HG03196 (cell line): Measurements from ENCODE around the gene LRWD1.
"Not testable (repeated sequence)": the region's sequence is repeated elsewhere in the genome, so short reads cannot be mapped to it uniquely, and the experiment has no call there.

Source experiments
- ATAC-seq: cut with Tn5 transposase; IDR thresholded peaks from one replicate; pipeline ENCODE4 v1.9.1; 2021; ENCODE audit not compliant: unreplicated experiment

The LRWD1 gene

GRCh38 chr7:102467581-102468477 lies 3.0 kb downstream of the LRWD1 start:
- ATAC-seq, result no peak

DNA sequence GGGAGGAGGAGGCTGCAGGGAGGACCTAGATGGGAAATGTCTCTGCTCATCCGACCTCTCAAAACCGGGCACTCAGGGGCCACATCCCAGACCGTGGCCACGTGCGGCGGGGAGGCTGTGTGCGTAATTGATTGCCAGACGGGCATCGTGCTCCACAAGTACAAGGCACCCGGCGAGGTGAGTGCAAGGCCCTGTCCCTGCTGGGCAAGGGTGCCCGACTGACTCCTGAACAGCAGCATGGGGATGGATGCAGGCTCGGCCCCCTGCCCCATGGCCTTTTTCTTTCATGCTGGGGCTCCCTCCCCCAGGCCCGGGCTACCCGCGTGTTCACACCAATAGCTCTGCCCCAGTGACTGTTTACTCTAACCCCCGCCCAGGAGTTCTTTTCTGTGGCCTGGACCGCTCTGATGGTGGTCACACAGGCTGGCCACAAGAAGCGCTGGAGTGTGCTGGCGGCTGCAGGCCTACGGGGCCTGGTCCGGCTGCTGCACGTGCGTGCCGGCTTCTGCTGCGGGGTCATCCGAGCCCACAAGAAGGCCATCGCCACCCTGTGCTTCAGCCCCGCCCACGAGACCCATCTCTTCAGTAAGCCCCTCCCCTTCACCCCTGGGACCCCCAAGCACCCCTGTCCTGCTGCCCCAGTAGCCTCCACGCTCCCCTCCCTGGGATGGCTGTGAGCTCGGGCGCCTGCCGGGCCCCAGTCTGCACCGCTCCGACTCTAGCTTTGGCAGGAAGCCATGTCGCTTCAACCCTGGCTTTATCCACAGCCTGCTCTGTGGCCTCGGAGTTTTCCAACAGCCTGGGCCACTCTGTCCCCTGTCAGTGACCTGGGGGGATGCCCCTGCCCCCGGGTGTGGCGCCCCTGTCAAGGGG lies 3.9 kb downstream of the LRWD1 start:
- no peak for ATAC-seq

GRCh38 chr7:102469351-102469971 lies 4.7 kb downstream of the LRWD1 start:
- ATAC-seq, result no peak

GRCh38 chr7:102469972-102470825 lies 5.4 kb downstream of the LRWD1 start:
- no peak for ATAC-seq

DNA sequence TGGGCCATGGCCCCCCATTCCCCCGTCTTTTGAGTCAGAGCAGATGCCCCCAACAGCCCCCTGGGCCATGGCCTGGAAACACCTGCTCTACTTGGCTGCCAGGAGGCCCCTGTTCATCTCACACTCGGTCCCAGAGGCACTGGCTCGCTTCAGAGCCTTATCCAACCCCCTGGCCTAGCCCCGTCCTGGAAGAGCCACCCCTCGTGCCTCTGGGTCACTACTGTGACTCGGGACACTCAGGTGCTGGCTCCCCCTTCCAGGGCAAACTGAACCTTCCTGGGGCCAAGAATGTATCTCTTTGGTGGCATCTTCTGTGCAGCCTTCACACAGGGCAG lies 7.0 kb downstream of the LRWD1 start:
- no peak for ATAC-seq

DNA sequence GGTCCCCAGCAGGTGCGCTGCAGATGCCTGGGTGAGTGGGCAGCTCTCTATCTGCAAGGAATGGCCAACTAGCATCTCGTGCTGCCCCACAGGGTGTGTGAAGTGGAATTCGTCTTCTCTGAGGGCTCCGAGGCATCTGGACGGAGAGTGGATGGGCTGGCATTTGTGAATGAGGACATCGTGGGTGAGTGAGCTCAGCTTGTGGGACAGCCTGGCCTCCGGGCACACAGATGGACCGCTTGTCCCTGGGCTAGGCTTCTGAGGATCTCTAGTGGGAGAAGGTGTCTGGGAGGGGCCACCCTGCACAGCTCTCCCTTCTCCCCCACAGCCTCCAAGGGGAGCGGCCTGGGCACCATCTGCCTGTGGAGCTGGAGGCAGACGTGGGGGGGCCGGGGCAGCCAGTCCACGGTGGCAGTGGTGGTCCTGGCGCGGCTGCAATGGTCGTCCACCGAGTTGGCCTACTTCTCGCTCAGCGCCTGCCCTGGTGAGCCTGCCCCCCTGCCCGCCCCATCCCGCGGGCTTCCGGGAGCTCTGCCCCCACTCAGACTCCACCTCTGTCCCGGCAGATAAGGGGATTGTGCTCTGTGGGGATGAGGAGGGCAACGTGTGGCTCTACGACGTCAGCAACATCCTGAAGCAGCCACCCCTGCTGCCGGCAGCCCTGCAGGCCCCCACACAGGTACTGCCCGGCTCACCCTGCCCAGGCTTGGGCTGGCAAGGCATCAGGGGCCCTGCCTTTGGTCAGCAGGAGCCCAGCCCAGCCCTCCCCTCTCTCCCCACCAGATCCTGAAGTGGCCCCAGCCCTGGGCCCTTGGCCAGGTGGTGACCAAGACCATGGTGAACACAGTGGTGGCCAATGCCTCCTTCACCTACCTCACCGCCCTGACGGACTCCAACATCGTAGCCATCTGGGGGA lies 7.6 kb downstream of the LRWD1 start:
- ATAC-seq, result no peak

GRCh38 chr7:102473271-102473991 lies 8.6 kb downstream of the LRWD1 start:
- ATAC-seq, result no peak

DNA sequence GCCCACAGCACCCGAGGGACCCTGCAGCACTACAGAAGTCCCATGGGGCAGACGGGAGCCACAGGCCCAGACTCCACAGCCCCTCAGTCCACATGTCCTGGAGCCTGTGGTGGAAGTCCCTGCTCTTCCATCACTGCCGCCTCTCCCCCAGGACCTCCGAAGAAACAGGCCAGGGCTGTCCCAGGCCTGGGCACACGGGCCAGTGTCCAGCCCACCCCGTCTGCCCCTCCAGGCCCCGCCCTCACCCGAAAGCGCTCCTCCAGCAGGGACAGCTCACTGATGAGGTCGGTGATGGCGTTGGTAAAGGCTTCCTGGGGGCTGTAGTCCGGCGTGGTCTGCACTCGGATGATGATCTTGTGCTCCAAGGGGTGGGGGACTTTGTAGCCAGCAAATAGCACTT lies 9.3 kb downstream of the LRWD1 start:
- not testable (repeated sequence) for ATAC-seq

DNA sequence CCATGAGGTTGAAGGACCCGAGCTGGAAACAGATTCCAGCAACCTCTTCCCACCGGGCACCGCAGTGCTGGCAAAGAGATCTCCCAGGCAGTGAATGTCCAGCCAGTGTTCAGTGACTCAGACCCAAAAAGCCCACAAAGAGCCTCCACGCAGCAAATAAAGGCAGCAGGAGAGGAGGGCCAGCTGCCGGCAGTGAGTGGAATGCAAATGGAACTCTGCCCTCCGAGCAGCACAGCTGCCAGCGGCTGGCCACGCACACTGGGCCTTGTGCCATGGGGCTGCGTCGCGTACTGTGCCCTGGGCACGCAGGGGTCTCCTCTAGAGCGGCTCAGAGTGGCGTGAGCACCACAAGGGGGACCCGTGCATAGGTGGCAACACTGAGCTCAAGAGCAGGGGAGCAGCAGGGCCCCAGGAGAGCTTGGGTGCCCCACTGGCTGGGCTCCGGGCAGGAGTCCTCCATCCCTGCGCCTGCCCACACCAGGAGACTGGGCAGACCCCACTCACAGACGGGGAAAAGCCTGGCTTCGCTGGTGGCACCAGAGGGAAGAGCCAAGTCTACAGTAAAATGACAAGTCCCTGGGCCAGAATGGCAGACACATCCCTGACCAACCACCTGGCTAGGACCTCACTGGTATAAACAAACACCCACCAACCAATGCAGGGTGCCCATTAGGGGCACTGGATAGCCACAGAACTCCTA lies 10.1 kb downstream of the LRWD1 start:
- not testable (repeated sequence) for ATAC-seq

- peak; percentile 82 for ATAC-seq
Observed at GRCh38 chr7:102478314-102479208, 13.8 kb downstream of the LRWD1 start, which contains the start of gene POLR2J. Gene POLR2J (minus strand): TSS chr7:102478922. CDS start chr7:102478860, 62 bp downstream.

GRCh38 chr7:102479209-102479584 lies 14.4 kb downstream of the LRWD1 start:
- peak; percentile 21 for ATAC-seq

DNA sequence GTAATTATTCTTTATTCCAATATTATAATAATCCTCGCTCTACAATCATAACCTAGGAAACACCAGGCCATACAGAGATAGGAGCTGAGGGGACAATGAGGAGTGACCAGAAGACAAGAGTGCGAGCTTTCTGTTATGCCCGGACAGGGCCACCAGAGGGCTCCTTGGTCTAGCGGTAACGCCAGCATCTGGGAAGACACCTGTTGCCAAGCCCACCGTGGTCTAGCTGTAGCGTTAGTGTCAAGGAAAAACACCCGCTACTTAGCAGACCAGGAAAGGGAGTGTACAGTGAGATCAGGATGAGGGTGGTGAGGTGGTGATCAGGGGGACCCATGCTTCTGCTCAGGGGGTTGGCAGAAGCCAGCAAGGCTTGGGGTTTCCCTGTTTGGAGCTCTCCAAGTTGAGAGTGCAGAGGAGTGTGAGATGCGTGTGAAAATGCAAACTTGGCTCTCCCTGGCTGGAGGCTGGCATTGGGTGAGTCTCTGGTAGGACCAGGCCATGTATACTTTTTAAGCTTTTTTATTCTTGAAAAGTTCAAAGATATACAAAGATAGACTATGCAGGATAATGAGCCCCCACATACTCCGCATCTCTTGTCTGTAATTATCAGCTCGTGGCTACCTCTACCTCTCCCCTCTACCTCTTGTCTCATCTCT lies 15.3 kb downstream of the LRWD1 start:
- not testable (repeated sequence) for ATAC-seq

GRCh38 chr7:102481962-102482361 lies 17.2 kb downstream of the LRWD1 start:
- not testable (repeated sequence) for ATAC-seq

GRCh38 chr7:102484317-102484716 lies 19.5 kb downstream of the LRWD1 start:
- ATAC-seq, result not testable (repeated sequence)

DNA sequence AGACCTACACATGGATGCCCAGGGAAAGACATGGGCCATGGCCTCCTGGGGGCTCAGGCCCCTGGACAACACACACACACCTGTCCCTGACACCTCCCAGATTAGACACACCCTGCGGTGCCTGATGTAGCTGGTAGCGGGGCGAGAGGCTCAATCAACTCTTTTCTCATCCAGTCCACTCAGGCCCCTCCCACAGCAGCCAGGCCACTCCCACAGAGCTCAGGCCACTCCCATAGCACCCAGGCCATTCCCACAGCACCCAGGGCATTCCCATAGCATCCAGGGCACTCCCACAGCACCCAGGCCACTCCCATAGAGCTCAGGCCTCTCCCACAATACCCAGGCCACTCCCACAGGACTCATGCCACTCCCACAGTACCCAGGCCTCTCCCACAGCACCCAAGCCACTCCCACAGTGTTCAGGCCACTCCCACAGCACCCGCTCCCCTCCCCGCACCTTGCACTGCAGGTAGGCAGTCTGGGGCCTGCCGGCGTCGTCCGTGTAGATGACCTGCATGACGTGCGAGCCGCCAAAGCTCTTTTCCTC lies 25.8 kb downstream of the LRWD1 start:
- ATAC-seq, result peak; percentile 36

DNA sequence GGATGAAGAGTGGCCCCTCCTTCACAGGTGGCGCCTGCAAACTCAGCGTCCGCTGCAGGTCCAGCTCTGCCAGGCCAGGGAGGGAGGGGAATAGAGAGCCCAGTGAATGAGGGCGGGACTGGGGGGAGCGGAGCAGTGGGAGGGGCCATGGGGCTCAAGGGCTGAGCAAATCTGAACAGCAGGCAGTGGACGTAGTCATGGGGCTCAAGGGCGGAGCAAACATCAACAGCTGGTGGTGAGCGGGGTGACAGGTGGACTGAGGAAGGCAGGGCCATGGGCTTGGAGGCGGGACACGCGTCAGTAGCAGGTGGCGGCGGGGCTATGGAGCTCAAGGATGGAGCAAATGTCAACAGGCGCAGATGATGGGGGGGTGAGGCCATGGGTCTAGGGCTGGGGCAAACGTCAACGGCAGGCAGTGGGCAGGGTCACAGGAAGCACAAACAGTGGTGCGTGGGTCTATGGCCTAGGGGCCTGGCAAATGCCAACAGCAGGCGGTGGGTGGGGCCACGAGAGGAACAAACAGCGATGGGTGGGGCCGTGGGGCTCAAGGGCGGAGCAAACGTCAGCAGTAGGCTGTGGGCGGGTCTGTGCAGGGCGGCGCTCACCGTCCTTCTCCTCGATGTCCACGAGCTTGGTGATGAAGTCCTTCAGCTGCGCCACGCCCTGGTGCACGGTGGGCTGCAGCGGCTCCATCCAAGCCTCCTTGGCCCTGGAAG lies 28.6 kb downstream of the LRWD1 start:
- not testable (repeated sequence) for ATAC-seq
